Neural progenitor cell (in vitro differentiated cells): Measurements from ENCODE around the gene SPTLC1.

Experiments
- EZH2 ChIP-seq: fragments of 200-600 bp; sonication (generic); IDR thresholded peaks from 2 replicates; pipeline ENCODE4 v1.6.1; 2017; ENCODE audit warnings: antibody characterized with exemption, mild to moderate bottlenecking, moderate library complexity
- EZH2phosphoT487 ChIP-seq: fragments of 200-600 bp; sonication (generic); IDR thresholded peaks from 2 replicates; pipeline ENCODE4 v1.6.1; 2017; ENCODE audit warnings: antibody characterized with exemption
- TF ChIP-seq, protein P1 (sequence below): fragments of 200-600 bp; sonication (generic); IDR thresholded peaks from 2 replicates; pipeline ENCODE4 v1.5.1; 2017; ENCODE audit warnings: antibody characterized with exemption, mild to moderate bottlenecking

GRCh38 chr9:92108122-92108521, 7.1 kb downstream of the SPTLC1 start:
- no peak for TF ChIP-seq EZH2phosphoT487
- TF ChIP-seq, protein P1, sequence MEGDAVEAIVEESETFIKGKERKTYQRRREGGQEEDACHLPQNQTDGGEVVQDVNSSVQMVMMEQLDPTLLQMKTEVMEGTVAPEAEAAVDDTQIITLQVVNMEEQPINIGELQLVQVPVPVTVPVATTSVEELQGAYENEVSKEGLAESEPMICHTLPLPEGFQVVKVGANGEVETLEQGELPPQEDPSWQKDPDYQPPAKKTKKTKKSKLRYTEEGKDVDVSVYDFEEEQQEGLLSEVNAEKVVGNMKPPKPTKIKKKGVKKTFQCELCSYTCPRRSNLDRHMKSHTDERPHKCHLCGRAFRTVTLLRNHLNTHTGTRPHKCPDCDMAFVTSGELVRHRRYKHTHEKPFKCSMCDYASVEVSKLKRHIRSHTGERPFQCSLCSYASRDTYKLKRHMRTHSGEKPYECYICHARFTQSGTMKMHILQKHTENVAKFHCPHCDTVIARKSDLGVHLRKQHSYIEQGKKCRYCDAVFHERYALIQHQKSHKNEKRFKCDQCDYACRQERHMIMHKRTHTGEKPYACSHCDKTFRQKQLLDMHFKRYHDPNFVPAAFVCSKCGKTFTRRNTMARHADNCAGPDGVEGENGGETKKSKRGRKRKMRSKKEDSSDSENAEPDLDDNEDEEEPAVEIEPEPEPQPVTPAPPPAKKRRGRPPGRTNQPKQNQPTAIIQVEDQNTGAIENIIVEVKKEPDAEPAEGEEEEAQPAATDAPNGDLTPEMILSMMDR = no peak
- no peak for TF ChIP-seq EZH2
